ENCODE measurements around the gene RARA.
A peak's percentile ranks its signal among the peaks of the same experiment; 100 is the strongest.

The RARA gene

DNA sequence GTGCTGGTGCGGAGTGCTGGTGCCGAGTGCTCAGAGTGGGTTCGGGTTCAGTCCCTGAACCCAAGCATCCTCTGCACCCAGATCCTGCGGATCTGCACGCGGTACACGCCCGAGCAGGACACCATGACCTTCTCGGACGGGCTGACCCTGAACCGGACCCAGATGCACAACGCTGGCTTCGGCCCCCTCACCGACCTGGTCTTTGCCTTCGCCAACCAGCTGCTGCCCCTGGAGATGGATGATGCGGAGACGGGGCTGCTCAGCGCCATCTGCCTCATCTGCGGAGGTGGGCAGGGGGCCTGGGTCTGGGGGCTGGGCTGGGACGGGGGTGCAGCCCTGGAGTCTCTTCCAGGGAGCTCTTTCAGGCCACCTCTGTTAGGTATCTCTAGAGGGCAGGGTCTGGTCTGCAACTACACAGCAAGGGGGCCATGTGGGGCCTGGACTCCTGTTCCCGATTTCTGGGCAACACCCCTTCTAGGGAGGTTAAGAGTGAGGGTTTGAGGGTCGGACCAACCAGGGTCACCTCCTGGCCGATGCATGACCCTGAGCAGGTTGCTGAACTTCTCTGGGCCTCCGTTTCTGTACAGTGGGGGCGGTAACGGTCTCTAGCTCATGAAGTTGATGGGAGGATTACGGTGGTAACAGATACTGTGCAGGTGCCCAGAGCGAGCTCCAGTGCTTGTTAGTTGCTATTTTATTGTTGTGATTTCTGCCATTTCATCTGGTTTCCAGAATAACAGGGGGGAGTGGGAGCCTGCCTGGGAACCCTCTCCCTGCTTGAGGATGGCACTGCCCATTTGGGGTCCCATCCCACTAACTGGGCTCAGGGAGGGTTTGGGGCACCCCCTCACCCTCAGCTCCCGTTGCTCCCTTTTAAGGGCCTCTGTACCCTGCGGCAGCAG lies 45.5 kb downstream of the RARA start:
- no peak for TF ChIP-seq Cebpa-rat (IDR thresholded peaks at IDR 0.05)
- no peak overlapping the region for H3K9ac ChIP-seq
- H3K4me2 ChIP-seq, result peak overlapping the region; percentile 24; the same call in 1 of the 2 replicates
- peaks cover 52% of the 10 kb centered on the region for H3K36me3 ChIP-seq
- H3K27me3 ChIP-seq, result no peaks in the 10 kb centered on the region
- peaks cover 13% of the 10 kb centered on the region for H4K20me1 ChIP-seq
- no peak overlapping the region for H3K27ac ChIP-seq
- peaks cover 57% of the 10 kb centered on the region for H3K4me1 ChIP-seq
- no peak overlapping the region for H3K4me3 ChIP-seq
- H3K9me3 ChIP-seq, result no peaks in the 10 kb centered on the region

GRCh38 chr17:40355123-40355803 lies 46.3 kb downstream of the RARA start:
- Histone ChIP-seq H3K9me3 (no peaks in the 10 kb centered on the region), H3K4me1 (peaks cover 53% of the 10 kb centered on the region), H3K27me3 (no peaks in the 10 kb centered on the region), H3K4me2 (peak overlapping the region; percentile 24; the same call in 1 of the 2 replicates), H3K4me3 (no peak overlapping the region), H3K36me3 (peaks cover 44% of the 10 kb centered on the region), H3K27ac (no peak overlapping the region), H4K20me1 (peaks cover 5% of the 10 kb centered on the region; the same call in 1 of the 2 replicates), H3K9ac (no peak overlapping the region)
- TF ChIP-seq Cebpa-rat (IDR thresholded peaks at IDR 0.05), result no peak

GRCh38 chr17:40355804-40356758 lies 47.1 kb downstream of the RARA start:
- TF ChIP-seq Cebpa-rat (IDR thresholded peaks at IDR 0.05), result no peak
- H4K20me1 ChIP-seq, result no peaks in the 10 kb centered on the region; the same call in 1 of the 2 replicates
- H3K4me3 ChIP-seq, result no peak overlapping the region
- no peak overlapping the region for H3K4me2 ChIP-seq
- H3K4me1 ChIP-seq, result peaks cover 45% of the 10 kb centered on the region
- H3K27ac ChIP-seq, result no peak overlapping the region
- H3K9me3 ChIP-seq, result no peaks in the 10 kb centered on the region
- peaks cover 40% of the 10 kb centered on the region for H3K36me3 ChIP-seq
- H3K9ac ChIP-seq, result no peak overlapping the region
- no peaks in the 10 kb centered on the region for H3K27me3 ChIP-seq

GRCh38 chr17:40356990-40357881 lies 48.3 kb downstream of the RARA start:
- TF ChIP-seq Cebpa-rat (IDR thresholded peaks at IDR 0.05), result no peak
- Histone ChIP-seq H3K27ac (no peak overlapping the region), H4K20me1 (no peaks in the 10 kb centered on the region; the same call in 1 of the 2 replicates), H3K4me1 (peaks cover 43% of the 10 kb centered on the region), H3K9me3 (no peaks in the 10 kb centered on the region), H3K36me3 (peaks cover 36% of the 10 kb centered on the region), H3K4me2 (no peak overlapping the region), H3K9ac (no peak overlapping the region; the same call in 1 of the 2 replicates), H3K27me3 (peaks cover 3% of the 10 kb centered on the region; the same call in 1 of the 2 replicates), H3K4me3 (no peak overlapping the region)

DNA sequence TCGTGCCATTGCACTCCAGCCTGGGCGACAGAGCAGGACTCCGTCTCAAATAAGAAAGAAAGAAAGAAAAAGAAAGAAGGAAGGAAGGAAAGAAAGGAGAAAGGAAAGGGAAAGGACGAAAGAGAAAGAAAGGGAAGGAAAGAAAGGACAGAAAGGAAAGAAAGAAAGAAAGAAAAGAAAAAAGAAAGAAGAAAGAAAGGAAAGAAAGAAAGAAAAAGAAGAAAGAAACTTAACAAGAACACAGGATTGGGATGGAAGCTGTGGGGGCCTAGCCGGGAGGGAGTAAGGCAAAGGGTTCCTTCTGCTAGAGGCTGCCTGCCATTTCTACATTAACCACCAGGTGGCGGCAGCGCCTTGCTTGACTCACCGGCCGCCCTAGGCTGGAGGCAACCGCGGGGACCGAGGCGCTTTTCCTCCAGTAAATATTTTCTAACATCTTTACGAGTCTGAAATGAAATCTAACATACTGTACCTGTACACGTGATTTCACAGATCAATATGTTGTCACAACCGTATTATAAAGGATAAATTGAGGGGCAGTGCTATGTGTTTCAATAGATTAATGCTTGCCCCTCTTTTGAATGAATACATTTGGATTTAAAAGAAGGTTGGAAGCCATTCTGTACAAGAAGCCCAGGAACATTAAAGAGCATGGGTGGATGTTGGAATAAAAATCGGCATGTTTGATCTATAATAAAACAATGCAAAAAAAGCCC lies 49.5 kb downstream of the RARA start:
- TF ChIP-seq Cebpa-rat (IDR thresholded peaks at IDR 0.05), result no peak
- Histone ChIP-seq H3K36me3 (peaks cover 26% of the 10 kb centered on the region), H3K27me3 (peaks cover 15% of the 10 kb centered on the region), H3K9me3 (no peaks in the 10 kb centered on the region), H4K20me1 (no peaks in the 10 kb centered on the region), H3K9ac (no peak overlapping the region), H3K4me3 (no peak overlapping the region), H3K27ac (no peak overlapping the region), H3K4me1 (peaks cover 40% of the 10 kb centered on the region), H3K4me2 (peak overlapping the region; percentile 56)

- H3K4me2 ChIP-seq, result no peak overlapping the region
- H3K27ac ChIP-seq, result no peak overlapping the region
- peaks cover 25% of the 10 kb centered on the region for H3K27me3 ChIP-seq
- no peak overlapping the region for H3K9ac ChIP-seq
- peaks cover 44% of the 10 kb centered on the region for H3K4me1 ChIP-seq
- H4K20me1 ChIP-seq, result no peaks in the 10 kb centered on the region
- no peak overlapping the region for H3K4me3 ChIP-seq
- no peaks in the 10 kb centered on the region for H3K9me3 ChIP-seq
- no peak for TF ChIP-seq Cebpa-rat (IDR thresholded peaks at IDR 0.05)
- H3K36me3 ChIP-seq, result peaks cover 11% of the 10 kb centered on the region
Observed at GRCh38 chr17:40360091-40360490, 51.1 kb downstream of the RARA start.

GRCh38 chr17:40361063-40361924 lies 52.3 kb downstream of the RARA start:
- Histone ChIP-seq H3K9me3 (no peaks in the 10 kb centered on the region), H3K9ac (no peak overlapping the region), H3K4me2 (peak overlapping the region; percentile 19; the same call in 1 of the 2 replicates), H3K27ac (no peak overlapping the region), H3K36me3 (peaks cover under 1% of the 10 kb centered on the region), H3K4me1 (peaks cover 46% of the 10 kb centered on the region), H4K20me1 (no peaks in the 10 kb centered on the region), H3K4me3 (no peak overlapping the region), H3K27me3 (peaks cover 25% of the 10 kb centered on the region)
- no peak for TF ChIP-seq Cebpa-rat (IDR thresholded peaks at IDR 0.05)

Data from BLaER1 (cell line).